Mucosa of descending colon (tissue), 3 donors: Measurements from ENCODE around the gene GALE. TPM values are rescaled to one million over a fixed set of nuclear protein-coding genes. Genes with fewer than 3 reads are reported as not detected.
"Not testable (repeated sequence)": the region's sequence is repeated elsewhere in the genome, so short reads cannot be mapped to it uniquely, and the experiment has no call there.

Experiments used
- ATAC-seq: fragments of 200-7000 bp; cut with Tn5 transposase; one replicate; pipeline ENCODE4 v1.9.1; 2020; ENCODE audit warnings: mild to moderate bottlenecking, moderate library complexity
- DNase-seq, 3 donors: peaks; one replicate each; pipeline ENCODE4 v3.0.0-alpha.2; 2020
- H3K36me3 ChIP-seq: fragments of 200-600 bp; one replicate; pipeline ENCODE4 v1.8.0; 2021; ENCODE audit warnings: low read depth, mild to moderate bottlenecking
- H3K4me1 ChIP-seq: fragments of 200-600 bp; one replicate; pipeline ENCODE4 v1.8.0; 2021; ENCODE audit warnings: low read depth, mild to moderate bottlenecking
- H3K4me3 ChIP-seq: fragments of 200-600 bp; one replicate; pipeline ENCODE4 v1.8.0; 2021; ENCODE audit warnings: mild to moderate bottlenecking
- H3K9me3 ChIP-seq: fragments of 200-600 bp; one replicate; pipeline ENCODE4 v1.8.0; 2021; ENCODE audit warnings: mild to moderate bottlenecking
- intact Hi-C, 2 donors: fragments of 100-400 bp; cut with DNase I in 1 of 2; cut with micrococcal nuclease in 1 of 2; formaldehyde crosslinking; loops; one replicate each; pipeline versions ENCODE4 v1.11.0 to v1.11.1; 2022; cut with DNase I, micrococcal nuclease
- total RNA-seq, 3 donors: library from RNA; stranded (reverse); fragmentation: NEBNext Ultra II Directional in 2 of 3; extraction: Animal tissue kit (Norgen Biotek cat#: 25700) in 2 of 3; gene quantifications; one replicate each; pipeline versions ENCODE4 v1.2.1 to v1.2.4, GENCODE V29; 2021 to 2023
- TF ChIP-seq, protein P1 (sequence below): fragments of 200-600 bp; IDR thresholded peaks from one replicate; pipeline ENCODE4 v1.8.0; 2022; ENCODE audit warnings: antibody characterized with exemption, mild to moderate bottlenecking
- donor health status: DM: no; HTN: no; CAD: no; lungs with moderate emphysema.
- donor health status: DM: no; HTN: no; CAD: no.
- donor health status: DM: no; HTN: yes; CAD: no.

Gene GALE
- total RNA-seq, 3 donors from 2014 or later: 55.7 to 156 (median 127) TPM

DNA sequence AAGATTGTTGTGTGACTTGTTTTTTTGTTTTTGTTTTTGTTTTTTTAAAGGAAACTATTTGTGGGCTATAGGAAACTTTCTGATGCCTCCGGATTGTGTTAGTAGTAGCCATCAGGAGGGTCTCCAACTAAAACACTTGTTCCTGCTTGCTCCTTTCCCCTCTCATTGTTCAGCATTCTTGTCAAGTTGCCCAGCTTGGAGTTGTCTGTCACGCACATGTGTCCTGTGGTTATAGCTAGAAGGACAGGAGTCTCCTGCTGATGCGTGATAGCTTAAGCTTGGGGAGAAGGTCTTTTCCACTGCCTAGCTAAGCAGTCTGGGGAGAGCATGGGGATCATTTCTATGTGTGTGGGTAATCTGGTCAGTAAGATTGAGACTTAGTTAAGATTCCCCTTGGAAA, 12.9 kb downstream of the GALE start:
- peaks cover 5% of the 10 kb centered on the region for H3K36me3 ChIP-seq
- ATAC-seq (no peak), DNase-seq (no peak)
- H3K4me1 ChIP-seq: peaks cover 15% of the 10 kb centered on the region
- no peak overlapping the region for H3K4me3 ChIP-seq
- intact Hi-C loops: no loop called here
- H3K9me3 ChIP-seq: no peaks in the 10 kb centered on the region
- TF ChIP-seq, protein P1, sequence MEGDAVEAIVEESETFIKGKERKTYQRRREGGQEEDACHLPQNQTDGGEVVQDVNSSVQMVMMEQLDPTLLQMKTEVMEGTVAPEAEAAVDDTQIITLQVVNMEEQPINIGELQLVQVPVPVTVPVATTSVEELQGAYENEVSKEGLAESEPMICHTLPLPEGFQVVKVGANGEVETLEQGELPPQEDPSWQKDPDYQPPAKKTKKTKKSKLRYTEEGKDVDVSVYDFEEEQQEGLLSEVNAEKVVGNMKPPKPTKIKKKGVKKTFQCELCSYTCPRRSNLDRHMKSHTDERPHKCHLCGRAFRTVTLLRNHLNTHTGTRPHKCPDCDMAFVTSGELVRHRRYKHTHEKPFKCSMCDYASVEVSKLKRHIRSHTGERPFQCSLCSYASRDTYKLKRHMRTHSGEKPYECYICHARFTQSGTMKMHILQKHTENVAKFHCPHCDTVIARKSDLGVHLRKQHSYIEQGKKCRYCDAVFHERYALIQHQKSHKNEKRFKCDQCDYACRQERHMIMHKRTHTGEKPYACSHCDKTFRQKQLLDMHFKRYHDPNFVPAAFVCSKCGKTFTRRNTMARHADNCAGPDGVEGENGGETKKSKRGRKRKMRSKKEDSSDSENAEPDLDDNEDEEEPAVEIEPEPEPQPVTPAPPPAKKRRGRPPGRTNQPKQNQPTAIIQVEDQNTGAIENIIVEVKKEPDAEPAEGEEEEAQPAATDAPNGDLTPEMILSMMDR: no peak

DNA sequence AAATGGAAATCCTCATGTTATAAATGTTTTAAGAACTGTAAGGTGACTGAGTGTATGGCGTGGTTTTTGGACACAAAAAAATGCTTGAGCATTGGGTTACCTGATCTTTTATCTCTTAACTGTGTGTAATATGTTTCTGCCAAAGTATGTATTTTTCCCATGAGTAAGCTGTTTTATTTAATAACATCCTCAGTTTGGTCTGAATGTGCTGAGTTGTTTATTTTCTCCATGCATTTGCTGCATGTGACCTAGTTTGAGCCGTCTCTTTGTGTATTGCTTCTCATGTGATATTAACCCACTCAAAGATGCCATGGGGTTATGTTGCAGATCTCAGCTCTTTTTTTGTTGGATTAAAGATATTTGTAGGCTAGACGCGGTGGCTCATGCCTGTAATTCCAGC, 15.7 kb downstream of the GALE start:
- H3K4me3 ChIP-seq: no peak overlapping the region
- DNase-seq (no peak), ATAC-seq (no peak)
- H3K36me3 ChIP-seq: peaks cover 5% of the 10 kb centered on the region
- peaks cover 5% of the 10 kb centered on the region for H3K4me1 ChIP-seq
- TF ChIP-seq, protein P1: no peak
- intact Hi-C loops: no loop called here
- H3K9me3 ChIP-seq: no peaks in the 10 kb centered on the region

DNA sequence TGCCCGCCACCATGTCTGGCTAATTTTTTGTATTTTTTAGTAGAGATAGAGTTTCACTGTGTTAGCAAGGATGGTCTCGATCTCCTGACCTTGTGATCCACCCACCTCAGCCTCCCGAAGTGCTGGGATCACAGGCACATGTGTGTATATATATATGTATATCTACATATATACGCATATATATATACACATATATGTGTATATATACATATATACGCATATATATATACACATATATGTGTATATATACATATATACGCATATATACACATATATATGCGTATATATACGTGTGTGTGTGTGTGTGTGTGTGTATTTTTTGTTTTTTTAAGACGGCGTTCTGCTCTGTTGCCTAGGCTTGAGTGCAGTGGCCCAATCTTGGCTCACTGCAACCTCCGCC, 17.4 kb downstream of the GALE start:
- H3K9me3 ChIP-seq, ATAC-seq, H3K36me3 ChIP-seq, H3K4me3 ChIP-seq, DNase-seq, intact Hi-C loops: not testable (repeated sequence)
- H3K4me1 ChIP-seq: peaks cover 16% of the 10 kb centered on the region

DNA sequence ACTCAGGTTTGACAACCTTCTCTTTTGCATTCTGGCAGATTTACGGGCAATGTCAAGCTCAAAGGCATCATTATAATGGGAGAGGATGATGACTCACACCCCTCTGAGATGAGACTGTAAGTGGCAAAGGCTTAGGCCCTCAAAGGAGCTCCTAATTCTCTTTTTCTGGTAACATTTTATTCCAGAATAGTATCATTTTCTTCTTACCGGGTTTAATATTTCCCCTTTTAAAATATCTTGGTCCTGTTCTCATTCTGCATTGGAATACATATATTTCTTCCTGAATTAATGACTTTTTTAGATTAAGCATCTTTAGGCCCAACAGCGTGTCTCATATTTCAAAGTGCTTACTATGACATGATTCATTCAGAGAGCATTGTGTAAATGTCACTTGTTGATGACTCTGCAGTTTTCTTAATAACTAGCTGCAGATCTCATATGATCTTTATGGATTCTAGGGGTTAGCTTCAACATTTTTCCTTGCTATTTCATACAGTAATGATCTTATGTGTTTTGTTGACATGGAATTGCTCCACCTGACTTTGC, 20.7 kb downstream of the GALE start:
- DNase-seq (no peak), ATAC-seq (no peak)
- intact Hi-C loops: loop anchor here in 1 of 2 donors (10.0 kb wide), 1 partner anchor 135 kb away; the partner anchor contains the start of gene CNR2
- Histone ChIP-seq H3K4me3 (no peak overlapping the region), H3K4me1 (peaks cover 27% of the 10 kb centered on the region), H3K36me3 (no peaks in the 10 kb centered on the region), H3K9me3 (no peaks in the 10 kb centered on the region)
- TF ChIP-seq, protein P1: no peak

DNA sequence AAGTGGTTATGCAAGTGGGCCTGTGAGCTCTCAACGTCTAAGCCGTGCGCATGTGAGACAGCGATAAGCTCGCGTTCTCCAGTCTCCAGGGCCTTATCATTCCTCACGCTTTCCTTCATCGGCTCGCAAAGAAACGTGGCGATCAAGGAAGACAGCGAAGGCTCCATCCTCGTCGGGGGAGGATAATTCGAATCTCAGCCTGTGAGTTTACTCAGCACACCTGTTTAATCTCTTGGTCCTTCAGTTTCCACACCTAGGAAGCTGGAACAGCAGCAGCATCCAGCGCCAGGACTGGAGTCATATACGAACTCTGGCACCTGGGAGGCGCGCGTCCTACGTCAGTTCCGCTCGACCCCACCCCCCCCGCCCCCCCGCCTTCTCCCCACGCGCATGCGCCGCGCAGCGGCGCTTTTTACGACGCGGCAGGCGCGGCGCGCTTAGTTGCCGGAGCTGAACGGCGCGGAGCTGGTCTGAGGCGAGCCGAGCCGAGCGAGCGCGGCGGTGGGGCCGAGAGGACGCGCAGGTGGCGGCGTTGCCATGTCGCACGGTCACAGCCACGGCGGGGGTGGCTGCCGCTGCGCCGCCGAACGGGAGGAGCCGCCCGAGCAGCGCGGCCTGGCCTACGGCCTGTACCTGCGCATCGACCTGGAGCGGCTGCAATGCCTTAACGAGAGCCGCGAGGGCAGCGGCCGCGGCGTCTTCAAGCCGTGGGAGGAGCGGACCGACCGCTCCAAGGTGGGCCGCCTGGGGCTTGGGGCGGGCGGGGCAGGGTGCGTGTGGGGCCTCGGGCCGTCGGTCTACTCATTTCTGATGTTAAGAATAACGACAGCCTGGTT, 22.4 kb downstream of the GALE start, which contains the start of gene PITHD1:
Gene PITHD1 (plus strand): TSS at position 440 of the 836 bp plus-strand sequence. CDS start 98 bp downstream, at position 538.
- TF ChIP-seq, protein P1: no peak
- peak; percentile 87 to 89 (median 88) for DNase-seq
- ATAC-seq: peak; percentile 94
- Histone ChIP-seq H3K4me3 (peak within 1 kb of the TSS; percentile 73), H3K9me3 (no peaks in the 10 kb centered on the region), H3K4me1 (peaks cover 27% of the 10 kb centered on the region), H3K36me3 (no peaks in the 10 kb centered on the region)
- intact Hi-C loops: loop anchor here in 1 of 2 donors (10.0 kb wide), 1 partner anchor 137 kb away; the partner anchor contains the start of gene CNR2

DNA sequence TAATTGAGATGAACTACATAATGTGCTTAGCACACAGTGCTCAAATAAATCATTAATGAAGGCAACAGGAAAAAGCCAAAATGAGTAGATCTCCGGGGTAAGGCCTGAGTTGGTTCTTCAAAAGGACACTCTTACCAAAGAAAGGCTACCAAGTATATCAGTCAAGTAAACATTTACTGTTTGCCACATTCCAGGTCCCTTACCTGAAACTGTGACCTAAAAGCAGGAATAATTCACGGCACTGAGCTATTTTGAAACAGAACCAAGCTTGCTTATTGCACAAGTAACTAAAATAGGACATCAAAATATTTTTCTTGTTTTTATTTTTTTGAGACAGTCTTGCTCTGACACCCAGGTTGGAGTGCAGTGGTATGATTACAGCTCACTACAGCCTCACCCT, 24.3 kb downstream of the GALE start:
- peaks cover 27% of the 10 kb centered on the region for H3K4me1 ChIP-seq
- intact Hi-C loops: loop anchor here in 1 of 2 donors (10.0 kb wide), 1 partner anchor 139 kb away; the partner anchor contains the start of gene CNR2

More for the DNA sequence above, 24.3 kb downstream of the GALE start:
- TF ChIP-seq, protein P1: no peak
- Histone ChIP-seq H3K9me3 (no peaks in the 10 kb centered on the region), H3K4me3 (no peak overlapping the region), H3K36me3 (no peaks in the 10 kb centered on the region)
- DNase-seq: no peak
- ATAC-seq: no peak
